Uterus (tissue), 4 donors: Measurements from ENCODE around the gene RELL1. TPM values are rescaled to one million over a fixed set of nuclear protein-coding genes. Genes with fewer than 3 reads are reported as not detected.

Experiments
- DNase-seq, 2 donors: peaks; one replicate each; pipeline ENCODE4 v3.0.0-alpha.2; 2019 to 2020
- H3K27ac ChIP-seq, 2 donors: fragments of 200-600 bp; sonication (generic); 1 replicate in 1 of 2; 2 replicates in 1 of 2; pipeline ENCODE4 v1.5.1; 2016 to 2018
- H3K27me3 ChIP-seq, 2 donors: fragments of 200-600 bp; sonication (generic); one replicate each; pipeline ENCODE4 v1.5.1; 2018 to 2019; ENCODE audit warnings: control low read depth in 1 of 2
- H3K36me3 ChIP-seq, 2 donors: fragments of 200-600 bp; sonication (generic); one replicate each; pipeline ENCODE4 v1.5.1; 2019; ENCODE audit warnings: control low read depth in 1 of 2
- H3K4me1 ChIP-seq, 2 donors: fragments of 200-600 bp; sonication (generic); one replicate each; pipeline ENCODE4 v1.5.1; 2018 to 2019; ENCODE audit warnings: control low read depth in 1 of 2
- H3K4me3 ChIP-seq, 2 donors: fragments of 200-600 bp; sonication (generic); 1 replicate in 1 of 2; 2 replicates in 1 of 2; pipeline ENCODE4 v1.5.1; 2018 to 2019; ENCODE audit warnings: mild to moderate bottlenecking in 1 of 2
- H3K9me3 ChIP-seq, 2 donors: fragments of 200-600 bp; sonication (generic); one replicate each; pipeline ENCODE4 v1.5.1; 2019; ENCODE audit warnings: control low read depth in 1 of 2
- POLR2A ChIP-seq, 2 donors: fragments of 450-650 bp; IDR thresholded peaks; one replicate each; pipeline ENCODE4 v1.6.1; 2016; ENCODE audit warnings: antibody characterized with exemption in 2 of 2, mild to moderate bottlenecking in 1 of 2, moderate library complexity in 1 of 2
- intact Hi-C: fragments of 100-400 bp; cut with DNase I; formaldehyde crosslinking; loops from one replicate; pipeline ENCODE4 v1.15.1; 2023; ENCODE audit warnings: low total_unique reads
- small RNA-seq: library from RNA; depleted of rRNA; stranded (forward); fragments of <200 nt; gene quantifications from one replicate; pipeline ENCODE3, GENCODE V24; 2016
- total RNA-seq, 4 donors: library from RNA; depleted of rRNA in 3 of 4; stranded (reverse); fragments of >200 nt in 3 of 4; gene quantifications; one replicate each; pipeline versions ENCODE4 v1.1.0 to v1.2.4, GENCODE V29; 2014 to 2023
- TF ChIP-seq, protein P1 (sequence below), 4 experiments: fragments of 200-600 bp in 2 of 4; fragments of 450-650 bp in 2 of 4; sonication (generic) in 2 of 4; IDR thresholded peaks; one replicate each; pipeline ENCODE4 v1.5.1; 2016 to 2019; ENCODE audit warnings: antibody characterized with exemption in 4 of 4, mild to moderate bottlenecking in 2 of 4, moderate library complexity in 1 of 4
- donor health status: DM: yes; HTN: yes; CAD: no.

RELL1 gene
- total RNA-seq, 4 donors from 2014 or later = 21.2 to 64.0 (median 44.3) TPM

DNA sequence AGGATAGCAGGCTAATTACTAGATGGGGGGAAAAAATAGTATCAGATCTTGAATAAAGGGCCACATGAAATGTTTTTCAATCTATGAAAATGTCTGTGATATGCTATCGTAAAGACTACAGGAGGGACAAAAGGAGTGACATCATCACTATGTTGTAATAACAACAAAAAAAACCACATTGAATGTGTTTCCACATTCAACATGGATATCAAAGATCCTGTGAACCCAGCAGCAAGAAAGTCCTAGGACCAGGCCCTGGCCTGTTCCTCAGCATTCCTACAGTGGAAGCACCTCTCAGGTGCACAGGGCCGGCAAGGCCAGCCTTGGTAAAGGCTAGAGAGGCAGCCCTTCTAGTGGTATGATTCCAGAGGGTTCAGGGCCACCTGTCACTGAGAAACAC, 118.3 kb downstream of the RELL1 start:
- H3K4me1 ChIP-seq = no peaks in the 10 kb centered on the region
- intact Hi-C loops = loop anchor here (5.0 kb wide), 1 partner anchor 116 kb away; a partner anchor contains a TSS
- H3K27me3 ChIP-seq = no peaks in the 10 kb centered on the region
- no peak for DNase-seq
- H3K36me3 ChIP-seq = no peaks in the 10 kb centered on the region
- H3K4me3 ChIP-seq = no peak overlapping the region
- TF ChIP-seq POLR2A (IDR thresholded peaks at IDR 0.05) = no peak
- TF ChIP-seq, protein P1, sequence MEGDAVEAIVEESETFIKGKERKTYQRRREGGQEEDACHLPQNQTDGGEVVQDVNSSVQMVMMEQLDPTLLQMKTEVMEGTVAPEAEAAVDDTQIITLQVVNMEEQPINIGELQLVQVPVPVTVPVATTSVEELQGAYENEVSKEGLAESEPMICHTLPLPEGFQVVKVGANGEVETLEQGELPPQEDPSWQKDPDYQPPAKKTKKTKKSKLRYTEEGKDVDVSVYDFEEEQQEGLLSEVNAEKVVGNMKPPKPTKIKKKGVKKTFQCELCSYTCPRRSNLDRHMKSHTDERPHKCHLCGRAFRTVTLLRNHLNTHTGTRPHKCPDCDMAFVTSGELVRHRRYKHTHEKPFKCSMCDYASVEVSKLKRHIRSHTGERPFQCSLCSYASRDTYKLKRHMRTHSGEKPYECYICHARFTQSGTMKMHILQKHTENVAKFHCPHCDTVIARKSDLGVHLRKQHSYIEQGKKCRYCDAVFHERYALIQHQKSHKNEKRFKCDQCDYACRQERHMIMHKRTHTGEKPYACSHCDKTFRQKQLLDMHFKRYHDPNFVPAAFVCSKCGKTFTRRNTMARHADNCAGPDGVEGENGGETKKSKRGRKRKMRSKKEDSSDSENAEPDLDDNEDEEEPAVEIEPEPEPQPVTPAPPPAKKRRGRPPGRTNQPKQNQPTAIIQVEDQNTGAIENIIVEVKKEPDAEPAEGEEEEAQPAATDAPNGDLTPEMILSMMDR (IDR thresholded peaks at IDR 0.05) = no peak
- no peaks in the 10 kb centered on the region for H3K9me3 ChIP-seq
- no peak overlapping the region for H3K27ac ChIP-seq

- Histone ChIP-seq H3K27ac (no peak overlapping the region), H3K36me3 (no peaks in the 10 kb centered on the region)
- intact Hi-C loops = no loop called here
These were observed 123.6 kb downstream of the RELL1 start for GRCh38 chr4:37562592-37562991.

DNA sequence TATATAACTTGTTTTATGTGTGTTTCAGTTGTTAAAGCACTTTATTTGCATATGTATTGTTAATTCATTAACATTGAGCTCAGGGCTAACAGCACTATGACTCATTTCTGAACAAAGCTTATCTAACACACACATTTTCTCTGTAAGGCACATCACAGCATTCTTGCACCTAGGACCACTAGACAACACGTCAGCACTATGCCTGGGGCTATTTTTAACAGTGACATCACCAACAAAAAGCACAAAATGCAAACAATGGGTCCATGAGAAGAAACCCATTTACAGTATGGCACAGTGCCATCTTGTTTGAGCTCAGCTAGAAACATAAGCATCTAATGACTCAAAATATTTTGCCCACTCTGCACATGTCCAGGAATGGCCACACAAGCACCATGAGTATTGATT, 124.4 kb downstream of the RELL1 start:
- intact Hi-C loops = no loop called here
- TF ChIP-seq, protein P1 (IDR thresholded peaks at IDR 0.05) = no peak
- no peak for TF ChIP-seq POLR2A (IDR thresholded peaks at IDR 0.05)
- Histone ChIP-seq H3K9me3 (no peaks in the 10 kb centered on the region), H3K4me3 (no peak overlapping the region), H3K4me1 (no peaks in the 10 kb centered on the region), H3K27ac (no peak overlapping the region), H3K27me3 (no peaks in the 10 kb centered on the region), H3K36me3 (no peaks in the 10 kb centered on the region)
- no peak for DNase-seq

More at GRCh38 chr4:37562592-37562991, 123.6 kb downstream of the RELL1 start:
- TF ChIP-seq POLR2A (IDR thresholded peaks at IDR 0.05) = no peak
- TF ChIP-seq, protein P1 (IDR thresholded peaks at IDR 0.05) = no peak
- H3K9me3 ChIP-seq = no peaks in the 10 kb centered on the region
- DNase-seq = no peak
- no peaks in the 10 kb centered on the region for H3K4me1 ChIP-seq
- H3K4me3 ChIP-seq = no peak overlapping the region
- no peaks in the 10 kb centered on the region for H3K27me3 ChIP-seq

- no peaks in the 10 kb centered on the region for H3K27me3 ChIP-seq
- no peaks in the 10 kb centered on the region for H3K36me3 ChIP-seq
- no peak overlapping the region for H3K4me3 ChIP-seq
- intact Hi-C loops = no loop called here
- no peaks in the 10 kb centered on the region for H3K9me3 ChIP-seq
- no peak for TF ChIP-seq POLR2A (IDR thresholded peaks at IDR 0.05)
- TF ChIP-seq, protein P1 (IDR thresholded peaks at IDR 0.05) = no peak
- no peak for DNase-seq
- no peaks in the 10 kb centered on the region for H3K4me1 ChIP-seq
- no peak overlapping the region for H3K27ac ChIP-seq
These were observed 124.9 kb downstream of the RELL1 start for GRCh38 chr4:37561196-37561802.

Small RNAs within 50 kb of the gene (small RNA-seq; reads per million reads assigned to genes)
- not detected for gene RF00019

Other genes with a start within 250 kb of the RELL1 start
- 10 to 100 TPM; 37.4 to 45.6 (median 39.9) TPM for gene PGM2, start 140.3 kb upstream of the RELL1 start, total RNA-seq
- 100 to 1,000 TPM; 172 to 402 (median 236) TPM for gene TBC1D1, start 204.7 kb upstream of the RELL1 start, total RNA-seq